HT1080 (cell line): ENCODE data around the gene MYO18A. TPM values are rescaled to one million over a fixed set of nuclear protein-coding genes. Genes with fewer than 3 reads are reported as not detected.

Experiments used
- DNase-seq: peaks from one replicate; pipeline ENCODE4 v3.0.0-alpha.2; 2015; ENCODE audit warnings: low read depth
- total RNA-seq: library from RNA; depleted of rRNA; stranded (reverse); fragments of >200 nt; shearing (Covaris generic); gene quantifications from 2 replicates; pipeline ENCODE4 v1.2.3, GENCODE V29; 2014; rRNA removed

The MYO18A gene
- total RNA-seq, 1 experiment from 2014 or later: 21.0 TPM

DNA sequence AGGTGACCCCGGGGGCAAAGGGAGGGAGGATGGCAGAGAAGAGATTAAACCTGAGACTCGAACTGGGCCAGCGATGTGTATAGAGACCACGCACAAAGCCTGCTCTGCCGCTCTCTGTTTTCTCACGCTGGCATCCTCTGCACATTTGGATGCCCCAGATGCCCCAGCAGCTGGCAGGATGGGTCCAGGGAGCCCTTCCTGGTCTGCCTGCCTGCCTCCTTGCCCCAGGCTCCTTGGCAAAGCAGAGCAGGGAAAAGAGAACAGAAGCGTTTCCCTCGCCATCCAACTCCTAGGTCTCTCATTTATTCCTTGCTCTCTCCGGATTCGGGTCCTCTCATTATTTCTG is 142.5 kb downstream of the MYO18A start:
- DNase-seq: no peak

DNA sequence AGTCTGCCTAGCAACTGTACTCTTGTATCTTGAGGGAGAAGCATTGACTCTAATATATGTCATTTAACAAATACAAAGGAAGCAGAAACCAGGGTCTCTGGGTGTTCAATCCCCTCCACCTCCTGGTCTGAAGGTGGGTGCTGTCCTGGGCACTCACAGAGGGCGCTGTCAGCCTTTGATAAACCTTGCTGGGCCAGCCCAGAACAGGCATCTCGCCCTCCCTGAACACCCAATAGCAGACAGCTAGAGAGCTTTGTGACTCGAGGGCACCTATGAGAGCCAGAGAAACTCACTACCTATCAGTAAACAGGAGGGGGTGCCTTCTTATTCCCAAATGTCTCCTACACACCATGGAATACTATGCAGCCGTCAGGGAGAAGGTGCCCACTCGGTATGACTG is 143.6 kb downstream of the MYO18A start:
- DNase-seq: no peak

DNA sequence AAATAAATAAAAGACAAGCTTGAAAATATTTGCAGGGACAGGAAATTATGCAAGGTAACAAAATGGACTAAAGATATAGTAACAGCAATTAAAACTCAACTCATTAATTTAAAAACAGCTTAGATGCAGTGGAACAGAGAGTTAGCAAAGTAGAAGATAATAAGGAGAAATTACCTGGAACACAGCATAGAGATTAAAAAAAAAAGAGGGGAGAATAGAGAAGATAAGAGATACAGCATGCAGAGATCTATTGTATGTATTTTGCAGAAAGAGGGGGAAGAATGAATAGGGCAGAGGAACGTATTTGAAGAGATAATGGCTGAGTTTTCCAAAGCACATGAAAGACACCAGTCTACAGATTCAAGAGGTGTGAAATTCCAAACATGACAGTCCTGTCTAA is 145.7 kb downstream of the MYO18A start:
- DNase-seq: no peak

DNA sequence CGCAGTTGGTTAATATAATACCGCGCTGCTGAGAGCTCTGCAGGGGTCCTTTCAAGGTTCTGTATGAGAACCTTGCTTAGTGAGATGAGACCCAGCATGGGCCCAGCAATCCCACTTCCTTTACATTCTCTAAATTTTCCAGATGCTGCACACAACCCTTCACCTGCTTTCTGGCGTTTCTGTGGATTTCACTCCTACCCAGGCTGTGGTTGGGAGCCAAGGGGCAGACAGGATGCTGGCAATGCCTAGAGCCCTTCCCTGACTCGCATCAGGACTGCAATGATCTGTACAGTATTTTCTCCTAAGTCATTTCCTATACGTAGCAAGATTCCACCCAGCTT is 147.4 kb downstream of the MYO18A start:
- DNase-seq: peak; percentile 25

DNA sequence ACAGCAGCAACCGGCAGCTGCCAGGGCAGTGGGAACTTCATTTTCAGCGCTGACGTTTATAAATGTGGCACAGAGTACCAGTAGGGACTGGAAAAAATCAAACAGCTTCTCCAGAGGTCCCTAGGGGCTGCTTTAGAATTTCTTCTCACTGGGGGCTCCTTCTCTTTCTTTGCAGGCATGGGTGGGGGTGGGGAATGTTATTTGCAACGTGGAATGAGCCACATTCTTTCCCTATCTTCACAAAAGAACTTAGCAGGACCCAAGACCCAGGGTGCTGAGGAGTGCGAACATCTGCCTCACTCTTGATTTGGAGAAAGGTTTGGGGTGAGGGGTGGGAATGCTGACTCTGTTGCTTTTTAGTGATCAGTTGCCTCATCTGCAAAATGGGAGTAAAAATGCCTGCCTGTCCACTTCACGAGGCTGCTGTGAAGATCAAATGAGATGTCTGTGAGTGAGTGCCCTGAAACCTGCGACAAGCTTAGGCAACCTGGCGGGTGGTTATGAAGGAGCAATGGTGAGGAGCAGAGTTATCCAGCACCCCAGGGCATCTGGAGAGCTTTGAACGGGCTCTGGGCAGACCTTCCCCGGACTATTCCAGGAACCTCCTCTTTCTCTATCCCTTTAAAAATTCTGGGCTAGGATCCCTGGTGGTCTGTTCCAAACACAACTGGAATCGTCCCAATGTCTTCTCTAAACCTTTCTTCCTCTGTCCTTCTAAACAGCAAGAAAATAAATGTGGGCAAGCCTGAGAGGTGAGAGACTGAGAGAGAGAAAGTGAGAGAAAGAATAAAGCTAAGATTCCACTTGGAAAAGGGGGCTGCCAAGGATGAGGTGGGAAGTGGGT is 148.0 kb downstream of the MYO18A start:
- DNase-seq: no peak

DNA sequence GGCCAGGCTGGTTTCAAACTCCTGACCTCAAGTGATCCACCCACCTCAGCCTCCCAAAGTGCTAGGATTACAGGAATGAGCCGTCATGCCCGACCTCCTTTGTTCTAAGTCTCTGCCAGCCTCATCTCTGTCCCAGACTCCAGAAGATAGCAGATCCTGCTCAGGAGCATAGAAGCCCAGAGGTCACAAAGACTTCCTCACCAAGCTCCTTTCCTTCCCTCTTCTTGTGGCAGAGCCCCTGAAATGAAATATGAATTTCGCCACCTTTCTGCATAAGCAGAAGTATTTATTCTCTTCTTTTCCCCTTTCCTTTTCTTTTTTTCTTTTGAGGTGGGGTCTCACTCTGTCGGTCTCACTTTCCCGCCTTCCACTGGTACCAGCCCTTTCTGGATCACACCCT is 148.7 kb downstream of the MYO18A start:
- no peak for DNase-seq

DNA sequence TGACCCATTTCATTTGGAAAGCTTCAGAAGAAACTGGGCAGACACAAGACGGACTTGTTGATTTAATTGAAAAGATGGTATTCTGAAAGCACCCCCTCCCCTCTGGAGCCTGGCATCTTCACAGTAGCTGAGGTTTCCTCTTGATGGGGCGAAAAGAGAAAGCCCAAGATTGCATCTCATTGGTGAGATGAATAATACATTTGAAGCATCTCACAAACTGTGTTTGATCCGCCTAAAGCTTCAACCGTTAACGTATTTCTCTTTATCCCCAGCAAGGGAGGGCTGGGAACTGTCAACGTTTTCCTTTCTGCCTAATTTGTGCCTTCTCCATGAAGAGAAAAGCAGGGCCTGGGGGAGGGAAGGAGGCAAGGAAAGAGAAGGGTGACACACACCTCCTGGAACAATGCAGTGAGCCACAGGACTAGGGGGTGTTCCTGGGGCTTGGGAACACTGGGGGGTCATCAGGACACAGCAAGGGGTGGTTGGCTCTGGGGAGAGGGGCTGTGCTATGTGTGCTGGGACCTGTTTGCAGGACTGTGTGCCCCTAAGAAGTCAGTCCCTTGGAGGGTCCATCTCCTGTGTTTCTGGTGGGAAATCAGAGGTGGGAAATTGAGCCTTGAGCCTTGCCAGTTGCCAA is 155.8 kb downstream of the MYO18A start:
- no peak for DNase-seq

DNA sequence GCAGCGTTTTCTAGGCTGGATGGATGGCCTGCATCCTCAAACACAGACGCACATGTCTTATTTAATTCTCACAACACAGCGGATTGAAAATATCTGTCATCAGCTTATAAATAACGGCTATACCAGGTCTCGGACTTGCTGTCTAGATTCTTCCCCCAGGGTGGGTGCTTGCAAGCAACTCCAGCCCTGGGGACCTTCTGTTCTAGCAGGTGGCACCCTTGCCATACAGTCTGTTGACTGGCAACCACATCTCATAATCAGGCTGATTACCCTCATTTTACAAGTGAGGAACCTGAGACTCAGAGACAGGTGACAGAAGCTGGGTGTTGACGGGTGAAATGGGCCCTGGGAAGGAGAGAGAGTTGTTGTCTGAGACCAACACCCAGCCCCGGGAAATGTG is 158.1 kb downstream of the MYO18A start:
- DNase-seq: no peak

DNA sequence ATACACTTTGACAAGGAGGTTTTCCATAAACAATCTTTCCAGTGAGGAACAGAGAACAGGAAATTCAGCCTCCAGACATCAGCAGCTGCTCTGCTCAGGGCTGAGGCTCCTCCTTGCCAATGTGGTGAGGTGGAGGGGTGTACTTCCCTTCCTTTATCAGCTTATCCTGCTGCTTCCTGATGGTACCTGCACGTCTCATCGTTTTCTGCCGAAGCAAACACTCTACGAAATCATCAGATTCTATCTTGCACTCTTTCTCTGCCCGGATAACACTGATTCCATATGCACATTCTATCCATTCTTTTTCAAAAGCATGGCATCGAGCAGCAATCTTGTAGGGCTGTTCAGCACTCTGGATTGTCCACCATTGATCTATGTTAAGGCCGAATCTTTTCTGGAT is 159.0 kb downstream of the MYO18A start:
- DNase-seq: no peak

Other genes starting within 250 kb of the MYO18A start
- 21.1 and 24.7 TPM in 2 replicates for gene PHF12, start 228.9 kb downstream of the MYO18A start, total RNA-seq
- gene SEZ6, start 174.4 kb downstream of the MYO18A start, total RNA-seq: not detected in 2 replicates
- 0.14 and 0.33 TPM in 2 replicates for gene PIPOX, start 137.3 kb downstream of the MYO18A start, total RNA-seq
- not detected in 2 replicates for gene CRYBA1, start 66.5 kb upstream of the MYO18A start, total RNA-seq
- 23.6 and 34.0 TPM in 2 replicates for gene NUFIP2, start 113.8 kb upstream of the MYO18A start, total RNA-seq
- 26.6 and 29.5 TPM in 2 replicates for gene TAOK1, start 210.0 kb upstream of the MYO18A start, total RNA-seq